ENCODE data around the gene STARD13. TPM values are rescaled to one million over a fixed set of nuclear protein-coding genes. Genes with fewer than 3 reads are reported as not detected.

Gene STARD13, protein sequence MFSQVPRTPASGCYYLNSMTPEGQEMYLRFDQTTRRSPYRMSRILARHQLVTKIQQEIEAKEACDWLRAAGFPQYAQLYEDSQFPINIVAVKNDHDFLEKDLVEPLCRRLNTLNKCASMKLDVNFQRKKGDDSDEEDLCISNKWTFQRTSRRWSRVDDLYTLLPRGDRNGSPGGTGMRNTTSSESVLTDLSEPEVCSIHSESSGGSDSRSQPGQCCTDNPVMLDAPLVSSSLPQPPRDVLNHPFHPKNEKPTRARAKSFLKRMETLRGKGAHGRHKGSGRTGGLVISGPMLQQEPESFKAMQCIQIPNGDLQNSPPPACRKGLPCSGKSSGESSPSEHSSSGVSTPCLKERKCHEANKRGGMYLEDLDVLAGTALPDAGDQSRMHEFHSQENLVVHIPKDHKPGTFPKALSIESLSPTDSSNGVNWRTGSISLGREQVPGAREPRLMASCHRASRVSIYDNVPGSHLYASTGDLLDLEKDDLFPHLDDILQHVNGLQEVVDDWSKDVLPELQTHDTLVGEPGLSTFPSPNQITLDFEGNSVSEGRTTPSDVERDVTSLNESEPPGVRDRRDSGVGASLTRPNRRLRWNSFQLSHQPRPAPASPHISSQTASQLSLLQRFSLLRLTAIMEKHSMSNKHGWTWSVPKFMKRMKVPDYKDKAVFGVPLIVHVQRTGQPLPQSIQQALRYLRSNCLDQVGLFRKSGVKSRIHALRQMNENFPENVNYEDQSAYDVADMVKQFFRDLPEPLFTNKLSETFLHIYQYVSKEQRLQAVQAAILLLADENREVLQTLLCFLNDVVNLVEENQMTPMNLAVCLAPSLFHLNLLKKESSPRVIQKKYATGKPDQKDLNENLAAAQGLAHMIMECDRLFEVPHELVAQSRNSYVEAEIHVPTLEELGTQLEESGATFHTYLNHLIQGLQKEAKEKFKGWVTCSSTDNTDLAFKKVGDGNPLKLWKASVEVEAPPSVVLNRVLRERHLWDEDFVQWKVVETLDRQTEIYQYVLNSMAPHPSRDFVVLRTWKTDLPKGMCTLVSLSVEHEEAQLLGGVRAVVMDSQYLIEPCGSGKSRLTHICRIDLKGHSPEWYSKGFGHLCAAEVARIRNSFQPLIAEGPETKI
- total RNA-seq: 29.0 and 42.8 TPM in 2 replicates

DNA sequence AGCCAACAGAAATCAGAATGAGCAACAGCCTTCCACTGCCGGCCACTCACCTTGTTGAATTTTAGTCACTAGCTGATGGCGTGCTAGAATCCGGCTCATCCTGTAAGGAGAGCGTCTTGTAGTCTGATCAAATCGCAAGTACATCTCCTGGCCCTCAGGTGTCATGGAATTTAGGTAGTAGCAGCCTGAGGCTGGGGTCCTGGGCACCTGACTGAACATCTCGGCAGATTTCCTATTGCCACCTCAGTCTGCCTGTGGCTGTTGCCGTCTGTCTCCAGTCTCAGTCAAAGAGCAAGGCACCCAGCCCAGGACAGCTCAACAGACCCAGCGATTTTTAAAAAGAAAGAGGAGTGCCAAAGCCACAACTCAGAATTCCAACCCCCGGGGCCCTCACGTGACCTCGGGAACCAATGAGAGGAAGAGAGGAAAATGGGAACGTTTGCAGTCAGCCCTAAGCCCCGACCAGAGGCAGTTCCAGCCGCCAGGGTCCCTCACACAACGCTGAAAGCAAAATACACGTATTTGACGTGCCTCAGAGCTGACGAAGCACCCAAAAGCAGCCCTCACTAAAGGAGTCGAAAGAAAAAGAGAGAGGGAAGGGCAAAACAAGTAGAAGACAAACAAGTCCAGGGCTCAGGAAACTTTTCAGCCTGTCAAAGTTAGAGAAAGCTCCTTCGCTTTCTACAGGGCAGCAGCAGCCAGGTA is at the start of gene STARD13:
STARD13 (minus strand) TSS at position 336 of the 705 bp plus-strand sequence; CDS start at position 219, 117 bp downstream.

